PC-3 (cell line): ENCODE measurements around the gene IL17B. TPM values are rescaled to one million over a fixed set of nuclear protein-coding genes. Genes with fewer than 3 reads are reported as not detected.

Experiments
- ATAC-seq: fragments of 200-7000 bp; cut with Tn5 transposase; 2 replicates; pipeline ENCODE4 v1.9.1; 2020; ENCODE audit warnings: mild to moderate bottlenecking, moderate library complexity
- BruUV-seq: library from RNA; stranded (reverse); fragments of 400-500 nt; replicated peaks from 2 replicates; lab custom pipeline; 2021; lab: Mats Ljungman, UMichigan
- CTCF ChIA-PET: fragments of 300-600 bp; sonication (Branson Sonifier 250); formaldehyde crosslinking; loops from one replicate; lab custom pipeline; 2022; ENCODE audit warnings: antibody characterized with exemption; lab: Charles Lee
- POLR2A ChIA-PET: fragments of 300-600 bp; sonication (Branson Sonifier 250); formaldehyde crosslinking; loops from one replicate; lab custom pipeline; 2022; ENCODE audit warnings: antibody characterized with exemption; ENCODE audit not compliant: unreplicated experiment; lab: Charles Lee
- DNase-seq: peaks from one replicate; pipeline ENCODE4 v3.0.0-alpha.2; 2015
- H2AFZ ChIP-seq: fragments of 300-600 bp; sonication (generic); 2 replicates; pipeline ENCODE4 v1.6.0; 2016; ENCODE audit warnings: antibody characterized with exemption, low read length
- H3F3A ChIP-seq: fragments of 300-600 bp; sonication (generic); one replicate; pipeline ENCODE4 v1.6.0; 2017; ENCODE audit warnings: antibody characterized with exemption, low read length, control low read depth, mild to moderate bottlenecking; ENCODE audit not compliant: unreplicated experiment
- H3K27ac ChIP-seq: fragments of 300-600 bp; sonication (generic); 2 replicates; pipeline ENCODE4 v1.5.1; 2016; ENCODE audit warnings: mild to moderate bottlenecking, low read length
- H3K27me3 ChIP-seq: fragments of 300-600 bp; sonication (generic); 2 replicates; pipeline ENCODE4 v1.6.1; 2016; ENCODE audit warnings: low read length, mixed read lengths
- H3K36me3 ChIP-seq: fragments of 300-600 bp; sonication (generic); 2 replicates; pipeline ENCODE4 v1.6.1; 2016; ENCODE audit warnings: low read depth, mixed run types, low read length, mixed read lengths
- H3K4me1 ChIP-seq: fragments of 300-600 bp; sonication (generic); 2 replicates; pipeline ENCODE4 v1.5.1; 2016; ENCODE audit warnings: low read length; ENCODE audit not compliant: insufficient read depth
- H3K4me2 ChIP-seq: fragments of 300-600 bp; sonication (generic); 2 replicates; pipeline ENCODE4 v1.6.0; 2016; ENCODE audit warnings: low read length
- H3K4me3 ChIP-seq: fragments of 300-600 bp; sonication (generic); 2 replicates; pipeline ENCODE4 v1.5.1; 2016; ENCODE audit warnings: mild to moderate bottlenecking, low read length, mixed read lengths
- H3K79me2 ChIP-seq: fragments of 300-600 bp; sonication (generic); 2 replicates; pipeline ENCODE4 v1.6.1; 2017; ENCODE audit warnings: low read length, mixed read lengths
- H3K9ac ChIP-seq: fragments of 300-600 bp; sonication (generic); 2 replicates; pipeline ENCODE4 v1.6.0; 2016; ENCODE audit warnings: mild to moderate bottlenecking, low read length
- H3K9me2 ChIP-seq: fragments of 300-600 bp; sonication (generic); replicated peaks from 2 replicates; pipeline ENCODE4 v1.6.1; 2016; ENCODE audit warnings: mixed run types, low read length, mixed read lengths
- H3K9me3 ChIP-seq: fragments of 300-600 bp; sonication (generic); 2 replicates; pipeline ENCODE4 v1.6.1; 2016; ENCODE audit warnings: low read length, mixed read lengths
- H4K20me1 ChIP-seq: fragments of 300-600 bp; sonication (generic); 2 replicates; pipeline ENCODE4 v1.6.1; 2016; ENCODE audit warnings: low read length, mixed read lengths
- CTCF ChIP-seq: fragments of 300-600 bp; sonication (generic); conservative IDR thresholded peaks from 2 replicates; pipeline ENCODE4 v1.5.1; 2017; ENCODE audit warnings: antibody characterized with exemption, low read depth, mild to moderate bottlenecking, low read length
- EZH2 ChIP-seq: fragments of 300-600 bp; sonication (generic); IDR thresholded peaks from one replicate; pipeline ENCODE4 v1.6.1; 2017; ENCODE audit warnings: antibody characterized with exemption, mild to moderate bottlenecking, low read length; ENCODE audit not compliant: unreplicated experiment
- EZH2phosphoT487 ChIP-seq: fragments of 300-600 bp; sonication (generic); IDR thresholded peaks from 2 replicates; pipeline ENCODE4 v1.6.1; 2018; ENCODE audit warnings: mild to moderate bottlenecking, antibody characterized with exemption, low read length, borderline replicate concordance
- intact Hi-C: fragments of 100-400 bp; cut with micrococcal nuclease; formaldehyde crosslinking; loops from 2 replicates; pipeline ENCODE4 v1.9.0; 2023
- total RNA-seq: library from RNA; depleted of rRNA; stranded (reverse); fragments of >200 nt; gene quantifications from 2 replicates; pipeline ENCODE4 v1.2.3, GENCODE V29; 2014

Gene IL17B
- total RNA-seq, 1 experiment from 2014 or later, result not detected

DNA sequence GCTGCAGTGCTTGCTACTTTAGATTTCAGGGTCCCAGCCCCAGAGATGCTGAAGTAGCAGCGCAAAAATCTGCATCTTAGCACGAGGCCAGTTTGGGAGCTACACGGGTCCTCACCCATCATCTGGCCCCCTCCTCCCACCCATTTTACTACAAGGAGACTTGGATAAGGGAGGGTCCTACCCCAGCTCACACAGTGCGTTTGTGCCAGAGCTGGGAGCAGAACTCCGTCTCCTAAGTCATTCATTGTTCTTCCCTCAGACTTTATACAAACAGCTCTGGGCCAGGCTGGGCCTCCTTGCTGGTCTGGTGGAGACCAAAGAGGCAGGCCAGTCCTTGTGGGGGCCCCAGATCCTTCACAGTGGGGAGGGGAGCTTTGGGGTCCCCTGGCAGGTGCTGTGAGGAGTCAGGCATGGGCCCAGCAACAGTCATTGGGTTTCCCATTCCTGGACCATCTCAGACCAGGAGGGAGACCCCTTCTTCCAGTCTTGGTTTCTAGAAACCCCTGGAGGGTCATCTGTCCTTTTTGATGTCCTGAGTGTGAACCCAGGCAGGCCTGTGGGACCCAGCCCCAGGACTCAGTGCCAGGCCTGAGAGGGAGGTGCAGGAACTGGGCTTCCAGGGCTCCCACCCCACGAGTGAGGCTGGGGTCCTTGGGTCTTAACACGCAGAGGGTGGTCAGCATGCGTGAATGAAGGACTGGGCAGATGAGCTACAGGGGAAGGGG is 2.3 kb upstream of the IL17B start:
- no peak overlapping the region for H3K9ac ChIP-seq
- peak overlapping the region; percentile 80 for H2AFZ ChIP-seq
- no peak for TF ChIP-seq CTCF
- no peak for TF ChIP-seq EZH2phosphoT487
- no peak for TF ChIP-seq EZH2
- H3K27ac ChIP-seq, result no peak overlapping the region
- no peak overlapping the region for H3K4me3 ChIP-seq
- no peaks in the 10 kb centered on the region for H3K27me3 ChIP-seq
- ATAC-seq (peak; percentile 35), DNase-seq (no peak)
- H3K4me2 ChIP-seq, result 0 out of 2 replicates have a peak overlapping the region, but pooled peaks have one; percentile 17
- H3K36me3 ChIP-seq, result no peaks in the 10 kb centered on the region
- H4K20me1 ChIP-seq, result no peaks in the 10 kb centered on the region
- H3K4me1 ChIP-seq, result no peaks in the 10 kb centered on the region
- H3K9me2 ChIP-seq, result no peaks in the 10 kb centered on the region
- H3K79me2 ChIP-seq, result no peaks in the 10 kb centered on the region
- ChIA-PET POLR2A (no interaction called here), CTCF (interaction anchor here (0.6 to 1.1 kb wide), 3 partner anchors 35 to 184 kb away, joined by 3 to 9 read pairs (median 3); no protein-coding TSS in a partner anchor)
- intact Hi-C loops, result no loop called here
- no TSS peak for BruUV-seq
- no peaks in the 10 kb centered on the region for H3F3A ChIP-seq
- H3K9me3 ChIP-seq, result no peaks in the 10 kb centered on the region

- no TSS peak for BruUV-seq
- H2AFZ ChIP-seq, result no peak overlapping the region
Observed at GRCh38 chr5:149380466-149381121, 1.5 kb upstream of the IL17B start.

More at GRCh38 chr5:149380466-149381121, 1.5 kb upstream of the IL17B start:
- no peaks in the 10 kb centered on the region for H4K20me1 ChIP-seq
- CTCF ChIA-PET, result interaction anchor here (1.1 kb wide), 1 partner anchor 184 kb away, joined by 3 read pairs; no protein-coding TSS in a partner anchor
- POLR2A ChIA-PET, result no interaction called here
- no peak for DNase-seq
- no peak overlapping the region for H3K4me2 ChIP-seq
- no peak overlapping the region for H3K4me3 ChIP-seq
- no peaks in the 10 kb centered on the region for H3K27me3 ChIP-seq
- no peak overlapping the region for H3K27ac ChIP-seq
- H3K9me2 ChIP-seq, result no peaks in the 10 kb centered on the region
- TF ChIP-seq EZH2 (no peak), CTCF (no peak), EZH2phosphoT487 (no peak)
- no peaks in the 10 kb centered on the region for H3K36me3 ChIP-seq
- no peaks in the 10 kb centered on the region for H3K79me2 ChIP-seq
- intact Hi-C loops, result no loop called here
- no peak for ATAC-seq
- no peaks in the 10 kb centered on the region for H3F3A ChIP-seq
- H3K9me3 ChIP-seq, result no peaks in the 10 kb centered on the region
- H3K4me1 ChIP-seq, result no peaks in the 10 kb centered on the region
- H3K9ac ChIP-seq, result no peak overlapping the region
